Panc1 (cell line): ENCODE data around the gene CYP2J2.

Source experiments
- POLR2AphosphoS5 ChIP-seq: IDR thresholded peaks from 2 replicates; pipeline ENCODE4 v1.6.1; 2012; ENCODE audit warnings: mild to moderate bottlenecking, low read depth, low read length, moderate library complexity
- SIN3A ChIP-seq: IDR thresholded peaks from 2 replicates; pipeline ENCODE4 v1.6.1; 2012; ENCODE audit warnings: low read depth, mild to moderate bottlenecking, low read length, moderate library complexity, borderline replicate concordance; ENCODE audit not compliant: insufficient read depth
- TCF7L2 ChIP-seq: IDR thresholded peaks from 2 replicates; pipeline ENCODE4 v1.6.1; 2011; ENCODE audit warnings: mild to moderate bottlenecking, low read depth, low read length, inconsistent platforms
- TF ChIP-seq, protein P1 (sequence below): fragments of 450-650 bp; IDR thresholded peaks from 2 replicates; pipeline ENCODE4 v1.5.1; 2017; ENCODE audit warnings: mild to moderate bottlenecking
- TF ChIP-seq, protein P2 (sequence below), 2 experiments: IDR thresholded peaks; 2 replicates each; pipeline ENCODE4 v1.6.1; 2011 to 2012; ENCODE audit warnings: low read depth in 2 of 2, control low read depth in 1 of 2, low read length in 1 of 2, mild to moderate bottlenecking in 1 of 2, moderate library complexity in 1 of 2; ENCODE audit not compliant: insufficient read depth in 1 of 2

DNA sequence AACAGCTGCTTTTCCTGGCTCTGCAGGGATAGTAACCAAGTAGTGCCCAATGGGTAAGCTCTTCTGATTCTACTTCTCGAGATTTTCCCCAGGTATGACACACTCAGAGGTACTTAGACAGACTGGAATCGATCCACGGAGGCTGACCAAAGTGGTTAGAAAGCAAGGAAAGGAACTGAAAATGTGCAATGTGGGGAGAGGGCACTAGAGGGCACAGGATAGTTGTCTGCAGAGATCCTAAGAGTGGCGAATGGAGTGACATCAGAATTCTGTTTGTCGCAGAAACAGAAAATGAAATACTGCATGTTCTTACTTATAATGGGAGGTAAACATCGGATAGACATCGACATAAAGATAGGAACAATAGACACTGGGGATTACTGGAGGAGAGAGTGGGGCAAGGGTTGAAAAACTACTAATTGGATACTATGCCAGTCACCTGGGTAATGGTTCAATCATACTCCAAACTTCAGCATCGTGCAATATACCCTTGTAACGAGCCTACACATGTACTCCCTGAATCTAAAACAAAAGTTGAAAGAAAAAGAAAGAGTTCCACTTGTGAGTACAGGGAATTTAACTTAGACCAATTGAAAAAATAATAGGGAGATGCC is 23.3 kb downstream of the CYP2J2 start:
- TF ChIP-seq, protein P1, sequence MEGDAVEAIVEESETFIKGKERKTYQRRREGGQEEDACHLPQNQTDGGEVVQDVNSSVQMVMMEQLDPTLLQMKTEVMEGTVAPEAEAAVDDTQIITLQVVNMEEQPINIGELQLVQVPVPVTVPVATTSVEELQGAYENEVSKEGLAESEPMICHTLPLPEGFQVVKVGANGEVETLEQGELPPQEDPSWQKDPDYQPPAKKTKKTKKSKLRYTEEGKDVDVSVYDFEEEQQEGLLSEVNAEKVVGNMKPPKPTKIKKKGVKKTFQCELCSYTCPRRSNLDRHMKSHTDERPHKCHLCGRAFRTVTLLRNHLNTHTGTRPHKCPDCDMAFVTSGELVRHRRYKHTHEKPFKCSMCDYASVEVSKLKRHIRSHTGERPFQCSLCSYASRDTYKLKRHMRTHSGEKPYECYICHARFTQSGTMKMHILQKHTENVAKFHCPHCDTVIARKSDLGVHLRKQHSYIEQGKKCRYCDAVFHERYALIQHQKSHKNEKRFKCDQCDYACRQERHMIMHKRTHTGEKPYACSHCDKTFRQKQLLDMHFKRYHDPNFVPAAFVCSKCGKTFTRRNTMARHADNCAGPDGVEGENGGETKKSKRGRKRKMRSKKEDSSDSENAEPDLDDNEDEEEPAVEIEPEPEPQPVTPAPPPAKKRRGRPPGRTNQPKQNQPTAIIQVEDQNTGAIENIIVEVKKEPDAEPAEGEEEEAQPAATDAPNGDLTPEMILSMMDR: peak; percentile 69
- no peak for TF ChIP-seq POLR2AphosphoS5
- no peak for TF ChIP-seq TCF7L2
- no peak for TF ChIP-seq SIN3A
- TF ChIP-seq, protein P2, sequence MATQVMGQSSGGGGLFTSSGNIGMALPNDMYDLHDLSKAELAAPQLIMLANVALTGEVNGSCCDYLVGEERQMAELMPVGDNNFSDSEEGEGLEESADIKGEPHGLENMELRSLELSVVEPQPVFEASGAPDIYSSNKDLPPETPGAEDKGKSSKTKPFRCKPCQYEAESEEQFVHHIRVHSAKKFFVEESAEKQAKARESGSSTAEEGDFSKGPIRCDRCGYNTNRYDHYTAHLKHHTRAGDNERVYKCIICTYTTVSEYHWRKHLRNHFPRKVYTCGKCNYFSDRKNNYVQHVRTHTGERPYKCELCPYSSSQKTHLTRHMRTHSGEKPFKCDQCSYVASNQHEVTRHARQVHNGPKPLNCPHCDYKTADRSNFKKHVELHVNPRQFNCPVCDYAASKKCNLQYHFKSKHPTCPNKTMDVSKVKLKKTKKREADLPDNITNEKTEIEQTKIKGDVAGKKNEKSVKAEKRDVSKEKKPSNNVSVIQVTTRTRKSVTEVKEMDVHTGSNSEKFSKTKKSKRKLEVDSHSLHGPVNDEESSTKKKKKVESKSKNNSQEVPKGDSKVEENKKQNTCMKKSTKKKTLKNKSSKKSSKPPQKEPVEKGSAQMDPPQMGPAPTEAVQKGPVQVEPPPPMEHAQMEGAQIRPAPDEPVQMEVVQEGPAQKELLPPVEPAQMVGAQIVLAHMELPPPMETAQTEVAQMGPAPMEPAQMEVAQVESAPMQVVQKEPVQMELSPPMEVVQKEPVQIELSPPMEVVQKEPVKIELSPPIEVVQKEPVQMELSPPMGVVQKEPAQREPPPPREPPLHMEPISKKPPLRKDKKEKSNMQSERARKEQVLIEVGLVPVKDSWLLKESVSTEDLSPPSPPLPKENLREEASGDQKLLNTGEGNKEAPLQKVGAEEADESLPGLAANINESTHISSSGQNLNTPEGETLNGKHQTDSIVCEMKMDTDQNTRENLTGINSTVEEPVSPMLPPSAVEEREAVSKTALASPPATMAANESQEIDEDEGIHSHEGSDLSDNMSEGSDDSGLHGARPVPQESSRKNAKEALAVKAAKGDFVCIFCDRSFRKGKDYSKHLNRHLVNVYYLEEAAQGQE (IDR thresholded peaks at IDR 0.05; ENCODE audit: insufficient read depth in 1 of 2, low read depth in 2 of 2, low read length in 1 of 2): no peak
